Fibroblast of the conjunctiva (primary cell): Measurements from ENCODE around the gene TUBAL3.
"Not testable (repeated sequence)": the region's sequence is repeated elsewhere in the genome, so short reads cannot be mapped to it uniquely, and the experiment has no call there.

ENCODE experiments used
- DNase-seq: peaks from one replicate; pipeline ENCODE4 v3.0.0-alpha.2; 2010; ENCODE audit warnings: low read depth

The TUBAL3 gene

GRCh38 chr10:5379202-5379601, 25.4 kb downstream of the TUBAL3 start:
- DNase-seq: not testable (repeated sequence)

DNA sequence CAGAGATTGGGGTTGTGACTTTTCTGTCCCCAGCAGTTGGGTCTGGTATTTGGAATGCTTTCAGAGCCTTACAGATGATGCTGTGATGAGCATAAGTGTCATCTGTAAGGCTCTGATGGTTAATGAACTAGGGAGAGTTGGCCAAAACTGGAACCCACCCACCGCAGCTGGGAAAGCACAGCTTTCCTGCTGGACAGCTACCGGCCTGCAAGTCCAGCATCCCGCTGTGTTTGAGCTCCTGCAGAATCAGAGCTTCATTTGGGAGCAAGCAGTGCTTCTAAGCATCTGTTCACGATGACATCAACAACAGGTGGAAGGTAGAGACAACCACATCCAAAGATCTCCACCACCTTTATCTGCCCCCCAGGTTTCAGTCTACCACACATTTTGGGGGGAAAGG, 28.2 kb downstream of the TUBAL3 start:
- no peak for DNase-seq

DNA sequence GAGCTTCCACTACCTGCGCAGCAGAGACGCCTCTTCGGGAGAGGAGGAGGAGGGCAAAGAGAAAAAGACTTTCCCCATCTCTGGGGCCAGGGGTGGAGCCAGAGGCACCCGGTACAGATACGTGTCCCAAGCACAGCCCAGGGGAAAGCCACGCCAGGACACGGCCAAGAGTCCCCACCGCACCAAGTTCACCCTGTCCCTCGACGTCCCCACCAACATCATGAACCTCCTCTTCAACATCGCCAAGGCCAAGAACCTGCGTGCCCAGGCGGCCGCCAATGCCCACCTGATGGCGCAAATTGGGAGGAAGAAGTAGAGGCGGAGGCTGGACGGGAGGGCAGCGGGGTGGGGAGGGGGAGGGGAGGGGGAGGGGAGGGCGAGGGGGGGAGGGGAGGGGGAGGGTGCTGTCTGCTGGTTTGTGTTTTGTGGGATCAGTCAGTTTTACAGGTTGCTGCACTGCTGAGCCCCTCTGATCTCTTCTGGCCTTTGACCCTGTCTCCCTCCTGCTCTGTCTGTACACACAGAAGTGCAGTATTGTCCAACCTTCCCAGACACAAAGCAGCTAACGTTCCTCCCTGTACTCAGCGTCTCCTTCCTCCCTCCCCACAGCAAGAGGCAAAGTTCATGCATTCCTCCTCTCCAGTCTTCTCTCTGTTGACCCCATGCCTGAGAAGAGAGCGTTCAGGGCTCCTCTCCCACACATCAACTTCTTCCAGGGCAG, 30.6 kb downstream of the TUBAL3 start:
- DNase-seq: no peak

DNA sequence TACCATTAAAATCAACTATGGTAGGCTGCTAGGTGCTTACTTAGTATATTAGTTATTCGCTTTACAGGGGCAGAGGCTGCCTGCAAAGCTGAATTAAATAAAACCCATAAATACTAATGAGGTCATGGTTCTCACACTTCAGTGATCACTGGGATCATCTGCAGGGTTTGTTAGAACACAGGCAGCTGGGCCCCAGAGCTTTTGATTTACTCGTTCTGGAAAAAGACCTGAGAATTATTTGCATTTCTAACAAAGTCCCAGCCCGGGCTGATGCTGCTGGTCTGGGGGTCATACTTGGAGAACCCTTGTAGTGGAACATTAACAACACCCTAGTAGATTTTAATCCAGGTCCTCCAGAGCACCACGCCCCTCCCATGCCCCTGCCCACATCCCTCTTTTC, 31.3 kb downstream of the TUBAL3 start:
- DNase-seq: no peak

GRCh38 chr10:5370493-5371352, 33.9 kb downstream of the TUBAL3 start:
- no peak for DNase-seq

GRCh38 chr10:5369362-5370158, 35.1 kb downstream of the TUBAL3 start:
- DNase-seq: no peak

DNA sequence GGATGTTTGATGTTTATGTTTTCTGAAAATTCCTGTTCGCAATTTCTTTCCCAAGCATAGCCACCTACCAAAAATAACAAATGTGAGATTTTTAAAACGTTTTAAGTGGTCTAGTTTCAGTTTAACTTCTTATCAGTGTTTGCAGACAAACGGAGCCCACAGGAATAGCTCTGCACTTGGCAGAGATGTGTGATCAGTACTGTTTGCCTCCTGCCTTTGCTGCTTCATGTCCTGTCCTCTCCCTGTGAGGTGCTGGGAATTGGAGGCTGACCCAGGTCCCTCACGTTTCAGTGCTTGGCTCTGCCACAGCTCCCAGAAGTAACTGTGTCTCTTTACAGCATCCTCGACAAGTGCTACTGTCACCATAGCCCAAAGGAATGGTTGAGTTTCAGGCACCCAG, 38.7 kb downstream of the TUBAL3 start:
- no peak for DNase-seq

GRCh38 chr10:5364890-5365338, 39.7 kb downstream of the TUBAL3 start, which contains the start of gene UCN3:
Gene UCN3, plus strand, starts transcription at chr10:5364966. Its CDS starts 8,755 bp downstream, at chr10:5373721.
- no peak for DNase-seq

- DNase-seq: no peak
These were observed 40.3 kb downstream of the TUBAL3 start for GRCh38 chr10:5364374-5364773.

DNA sequence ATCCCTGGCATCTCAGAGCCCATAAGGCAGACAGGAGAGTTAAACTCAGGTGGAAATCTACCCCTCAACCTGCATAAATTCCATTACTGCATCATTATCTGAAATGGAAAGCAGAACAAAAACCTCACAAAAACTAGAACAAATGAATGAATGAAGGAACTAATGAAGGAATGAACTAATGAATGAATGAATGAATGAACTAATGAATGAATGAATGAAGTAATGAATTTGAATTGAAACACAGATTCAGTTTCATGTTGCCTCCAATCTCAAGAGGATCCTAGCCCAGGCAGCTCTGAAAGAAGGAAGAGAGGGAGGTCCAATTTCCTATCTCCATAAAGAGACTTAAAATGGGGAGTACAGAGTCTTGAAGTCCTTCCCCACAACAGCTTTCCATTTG, 41.8 kb downstream of the TUBAL3 start:
- DNase-seq: no peak

DNA sequence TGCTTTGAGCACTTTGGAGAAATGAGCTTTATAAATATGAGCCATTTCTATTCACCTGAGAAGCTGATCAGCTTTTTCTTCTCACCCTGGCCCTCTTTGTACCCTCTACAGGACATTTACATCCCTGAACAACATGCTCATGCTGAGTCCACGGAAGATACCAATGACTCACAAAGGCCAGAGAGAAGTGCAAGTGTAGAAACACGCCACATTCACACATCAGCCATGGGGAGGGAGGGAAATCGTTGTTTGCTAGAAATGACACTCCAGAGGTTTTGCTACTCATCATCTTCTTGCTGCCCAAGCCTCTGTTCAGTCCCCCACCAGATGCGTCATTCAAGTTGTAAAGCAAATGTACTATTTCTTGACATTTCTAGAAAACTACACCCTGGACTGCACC, 42.7 kb downstream of the TUBAL3 start:
- DNase-seq: no peak

DNA sequence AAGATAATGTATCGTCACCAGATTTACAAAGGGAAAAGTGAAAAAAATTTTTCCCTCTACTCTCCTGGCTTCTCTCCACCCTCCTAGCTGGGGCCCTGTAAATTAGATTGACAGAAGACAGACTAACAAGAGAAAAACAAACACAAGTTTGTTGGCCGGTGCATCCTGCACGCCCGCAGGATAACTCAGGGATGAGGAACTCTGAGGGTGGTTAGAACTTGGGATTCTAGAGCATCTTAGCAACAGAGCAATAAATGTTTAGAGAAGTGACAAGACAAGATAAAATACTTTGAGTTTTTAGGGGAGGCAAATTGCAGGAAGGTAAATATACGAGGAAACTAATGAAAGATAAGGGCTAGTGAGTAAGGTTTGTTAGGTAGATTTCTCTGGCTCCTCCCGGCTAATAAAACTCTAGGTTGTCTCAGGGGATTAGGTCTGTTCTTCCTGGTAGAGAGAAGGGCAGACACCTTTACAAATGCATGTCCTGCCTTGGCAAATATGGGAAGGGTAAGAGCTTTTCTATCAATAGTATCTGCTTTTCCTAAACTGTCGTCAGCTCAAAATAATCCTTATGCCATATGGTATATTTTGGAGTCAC, 44.2 kb downstream of the TUBAL3 start:
- no peak for DNase-seq

- DNase-seq: no peak
These were observed 48.3 kb downstream of the TUBAL3 start for GRCh38 chr10:5356302-5356763.

- DNase-seq: no peak
These were observed 48.9 kb downstream of the TUBAL3 start for GRCh38 chr10:5355594-5356301.

DNA sequence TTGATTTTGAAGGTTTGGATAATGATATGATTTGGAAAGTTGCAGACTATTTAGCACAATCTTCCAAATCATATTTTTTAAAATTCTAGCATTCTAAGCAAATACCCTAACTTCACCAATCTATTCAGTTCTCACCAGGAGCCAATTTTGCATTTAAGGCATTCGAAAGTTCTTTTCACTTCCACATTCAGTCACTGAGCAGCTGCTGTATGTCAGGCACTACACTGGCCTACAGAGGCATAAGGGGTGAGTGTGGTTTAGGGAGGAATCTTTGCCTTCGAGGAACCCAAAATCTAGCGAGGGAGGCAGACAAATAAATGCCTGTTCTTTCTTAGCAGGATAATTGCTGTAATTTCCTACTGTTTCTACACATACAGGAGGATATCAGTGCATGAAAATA, 50.6 kb downstream of the TUBAL3 start:
- DNase-seq: no peak

DNA sequence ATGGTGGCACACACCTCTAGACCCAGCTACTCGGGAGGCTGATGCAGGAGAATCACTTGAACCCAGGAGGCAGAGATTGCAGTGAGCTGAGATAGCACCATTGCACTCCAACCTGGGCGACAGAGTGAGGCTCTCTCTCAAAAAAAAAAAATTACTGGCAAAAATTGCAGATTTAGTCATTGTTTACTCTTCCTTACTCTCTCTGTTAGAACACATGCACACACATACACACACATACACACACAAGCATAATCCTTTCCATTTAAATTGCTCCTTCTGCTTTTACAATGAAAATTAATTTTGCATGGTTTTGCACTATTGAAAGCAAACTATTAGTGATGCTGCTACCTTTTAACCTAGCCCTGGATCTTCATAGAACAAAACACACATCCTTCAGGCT, 55.3 kb downstream of the TUBAL3 start:
- no peak for DNase-seq

DNA sequence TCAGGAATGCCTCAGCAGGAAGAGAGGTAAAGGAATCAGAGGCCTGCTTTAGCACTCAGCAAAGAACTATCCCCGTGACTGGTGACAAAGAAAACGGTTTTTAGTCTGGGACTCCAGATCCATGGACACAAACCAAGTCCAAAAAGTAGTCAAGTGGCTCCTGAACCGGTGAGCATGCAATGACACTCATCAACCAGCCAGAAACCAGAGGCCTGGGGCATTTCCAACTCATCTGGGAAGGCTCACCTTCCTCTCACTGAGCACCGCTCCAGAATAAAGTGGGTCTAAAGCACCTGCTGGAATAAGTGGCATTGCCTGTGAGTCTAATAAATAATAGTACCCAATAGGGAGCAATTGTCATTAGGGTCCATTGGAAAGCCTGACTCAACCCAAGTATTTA, 57.7 kb downstream of the TUBAL3 start:
- no peak for DNase-seq

DNA sequence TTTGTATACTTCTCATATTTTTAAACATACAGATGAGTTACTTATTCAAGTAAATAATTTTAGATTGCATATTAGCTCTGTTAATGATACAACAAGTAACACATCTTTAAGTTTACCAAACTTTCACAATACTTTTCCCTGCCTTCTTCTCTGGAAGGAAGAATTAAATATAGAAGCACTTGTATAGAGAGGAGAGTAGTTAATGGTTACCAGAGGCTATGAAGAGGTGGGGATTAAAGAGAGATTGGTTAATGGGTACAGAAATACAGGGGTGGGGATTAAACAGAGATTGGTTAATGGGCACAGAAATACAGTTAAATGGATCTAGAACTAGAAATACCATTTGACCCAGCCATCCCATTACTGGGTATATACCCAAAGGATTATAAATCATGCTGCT, 59.9 kb downstream of the TUBAL3 start:
- no peak for DNase-seq

DNA sequence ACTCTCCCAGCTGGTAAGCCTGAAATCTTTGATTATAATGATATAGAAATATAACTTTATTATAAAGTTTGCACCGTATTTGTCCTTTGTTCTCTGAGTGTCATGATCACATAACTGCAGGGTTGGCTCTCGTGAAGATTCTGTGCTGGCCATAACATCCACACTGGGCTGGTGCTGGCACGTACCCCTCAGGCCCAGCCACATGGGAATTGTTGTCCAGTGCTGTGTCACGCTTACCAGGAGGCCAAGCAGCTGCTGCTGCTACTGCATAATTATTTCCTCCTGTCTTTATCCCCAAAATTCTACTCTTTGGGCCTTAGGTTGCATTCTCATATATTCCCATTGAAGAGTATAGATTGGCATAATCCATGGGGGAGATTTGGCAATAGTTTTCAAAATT, 60.6 kb downstream of the TUBAL3 start:
- no peak for DNase-seq

DNA sequence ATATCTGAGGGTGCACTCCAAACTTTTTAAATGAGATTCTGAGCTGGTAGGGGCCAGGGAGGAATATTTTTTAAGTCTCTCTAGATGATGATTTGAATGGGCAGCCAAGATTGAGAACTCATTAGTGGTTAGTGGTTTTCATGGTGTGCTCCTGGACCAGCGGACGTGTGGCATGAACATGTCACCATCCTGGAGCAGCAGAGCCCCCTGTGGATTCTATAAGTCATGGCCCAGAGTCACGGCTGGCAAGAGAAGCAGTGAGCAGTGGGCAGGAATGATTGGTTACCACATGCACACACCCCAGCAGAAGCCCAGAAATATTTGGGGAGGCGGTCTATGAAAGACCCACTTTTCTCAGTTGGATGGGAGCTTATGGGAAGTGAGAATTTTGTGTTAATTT, 61.1 kb downstream of the TUBAL3 start:
- DNase-seq: no peak
